Measurements from ENCODE around the gene MEFV.

MEFV gene

DNA sequence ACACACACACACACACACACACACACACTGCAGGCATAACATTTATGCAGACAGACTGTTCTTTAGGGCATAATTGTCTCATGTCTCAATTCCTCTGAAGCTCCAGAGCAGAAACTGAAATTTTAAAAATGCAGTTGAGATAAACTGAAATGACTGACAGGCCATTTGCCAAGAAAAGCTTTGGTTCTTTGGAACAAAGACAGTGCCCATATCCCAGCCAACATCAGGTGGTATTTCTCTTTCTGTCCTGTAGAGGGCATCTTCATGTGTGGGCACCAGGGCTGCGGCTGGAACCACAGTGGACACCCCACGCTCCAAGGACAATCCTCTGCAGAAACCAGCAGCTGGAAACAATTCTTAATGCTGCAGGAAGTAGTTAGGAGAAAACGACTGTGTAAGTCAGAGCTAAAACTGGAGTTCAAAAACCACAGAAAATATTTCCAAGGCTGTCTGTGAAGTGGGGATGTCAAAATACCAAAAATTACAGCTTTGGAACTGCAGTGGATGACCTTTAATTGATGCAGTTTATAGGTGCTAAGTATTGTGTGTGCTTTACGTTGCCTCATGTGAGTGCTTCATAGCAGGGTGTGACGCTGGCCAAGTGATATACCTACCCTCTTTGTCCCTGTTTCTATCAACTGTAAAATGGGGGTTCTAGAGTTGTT is 10.6 kb upstream of the MEFV start:
- peaks cover 4% of the 10 kb centered on the region; the same call in 1 of the 2 replicates for H3K27me3 ChIP-seq (ENCODE audit: insufficient read depth, low read length)
- H3K9me3 ChIP-seq (ENCODE audit: insufficient read depth, low read depth, low read length), result no peaks in the 10 kb centered on the region; the same call in 1 of the 2 replicates
- H3K4me3 ChIP-seq (ENCODE audit: low read length), result no peak overlapping the region
- no peaks in the 10 kb centered on the region for H3K4me1 ChIP-seq (ENCODE audit: insufficient read depth, low read length)
- no peaks in the 10 kb centered on the region for H3K36me3 ChIP-seq (ENCODE audit: insufficient read depth, low read depth, low read length)
- no peak overlapping the region for H3K9ac ChIP-seq (ENCODE audit: low read depth, low read length)
- no peak overlapping the region for H3K27ac ChIP-seq (ENCODE audit: low read length)

DNA sequence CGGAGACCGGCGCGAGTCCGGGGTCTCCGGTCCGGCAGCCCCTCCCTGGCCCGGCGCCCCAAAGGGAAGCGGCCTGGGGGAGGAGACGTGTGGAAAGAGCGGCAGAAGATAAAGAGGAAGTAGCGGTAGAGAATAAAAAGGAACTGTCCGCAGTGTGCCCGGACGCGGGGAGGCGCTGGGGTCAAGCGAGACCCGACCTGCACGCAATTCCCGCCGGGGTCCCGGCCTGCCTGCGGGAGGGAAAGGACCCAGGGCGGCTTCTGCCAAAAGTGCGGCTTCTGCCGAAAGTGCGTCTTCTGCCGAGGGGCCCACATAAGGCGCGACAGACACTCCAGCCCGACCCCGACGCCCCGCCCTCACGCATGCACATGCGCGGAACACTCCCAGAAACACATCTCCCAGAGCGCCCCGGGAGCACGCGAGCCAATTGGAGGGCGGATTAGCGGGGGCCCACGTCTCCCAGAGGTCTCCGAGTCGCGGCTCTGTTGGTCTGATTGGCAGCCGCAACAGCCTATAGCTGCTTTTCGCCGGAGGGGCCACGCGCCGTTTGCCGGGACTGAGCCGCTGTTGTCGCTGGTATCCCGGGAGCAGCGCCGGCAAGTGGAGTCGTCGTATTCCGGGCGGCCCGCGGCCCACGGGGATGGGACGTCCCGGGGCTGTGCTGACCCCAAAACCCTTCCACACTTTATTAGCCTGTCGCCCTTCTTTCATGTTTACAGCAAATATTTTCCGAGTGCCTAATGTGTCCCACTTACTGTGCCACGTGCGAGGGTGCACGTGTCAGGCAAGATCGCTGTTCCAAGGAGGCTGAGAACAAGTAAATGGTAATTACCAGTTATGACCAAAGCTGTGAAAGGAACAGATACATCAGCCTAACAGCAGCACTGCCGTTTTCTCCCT is 8.0 kb upstream of the MEFV start:
- H3K27ac ChIP-seq (ENCODE audit: low read length), result no peak overlapping the region
- H3K4me3 ChIP-seq (ENCODE audit: low read length), result 0 out of 2 replicates have a peak overlapping the region, but pooled peaks have one; percentile 29
- H3K27me3 ChIP-seq (ENCODE audit: insufficient read depth, low read length), result peaks cover 4% of the 10 kb centered on the region; the same call in 1 of the 2 replicates
- no peak overlapping the region for H3K9ac ChIP-seq (ENCODE audit: low read depth, low read length)
- H3K36me3 ChIP-seq (ENCODE audit: insufficient read depth, low read depth, low read length), result no peaks in the 10 kb centered on the region
- peaks cover 2% of the 10 kb centered on the region for H3K9me3 ChIP-seq (ENCODE audit: insufficient read depth, low read depth, low read length)
- no peaks in the 10 kb centered on the region for H3K4me1 ChIP-seq (ENCODE audit: insufficient read depth, low read length)

DNA sequence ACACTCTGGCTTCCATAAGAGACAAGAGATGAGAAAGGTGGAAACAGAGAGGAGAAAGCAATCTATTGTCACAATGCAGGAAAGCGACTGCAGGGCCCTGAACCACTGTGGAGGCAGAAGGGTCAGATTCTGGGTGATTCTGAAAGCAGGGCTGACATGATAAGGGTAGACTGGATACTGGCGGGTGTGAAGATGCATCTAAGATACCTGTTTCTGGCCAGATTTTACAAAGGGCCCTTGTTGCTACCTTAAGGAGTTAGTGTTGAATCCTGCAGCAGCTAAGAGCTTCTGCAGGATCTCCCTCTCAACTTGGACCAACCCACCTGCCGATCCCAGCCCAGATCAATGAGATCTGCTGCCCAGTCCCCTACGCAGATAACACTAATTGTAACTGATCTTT is 6.1 kb upstream of the MEFV start:
- Histone ChIP-seq H3K27ac (ENCODE audit: low read length) (no peak overlapping the region), H3K27me3 (ENCODE audit: insufficient read depth, low read length) (peaks cover 4% of the 10 kb centered on the region; the same call in 1 of the 2 replicates), H3K9ac (ENCODE audit: low read depth, low read length) (no peak overlapping the region), H3K4me3 (ENCODE audit: low read length) (no peak overlapping the region), H3K4me1 (ENCODE audit: insufficient read depth, low read length) (no peaks in the 10 kb centered on the region), H3K9me3 (ENCODE audit: insufficient read depth, low read depth, low read length) (peaks cover 12% of the 10 kb centered on the region), H3K36me3 (ENCODE audit: insufficient read depth, low read depth, low read length) (no peaks in the 10 kb centered on the region)

DNA sequence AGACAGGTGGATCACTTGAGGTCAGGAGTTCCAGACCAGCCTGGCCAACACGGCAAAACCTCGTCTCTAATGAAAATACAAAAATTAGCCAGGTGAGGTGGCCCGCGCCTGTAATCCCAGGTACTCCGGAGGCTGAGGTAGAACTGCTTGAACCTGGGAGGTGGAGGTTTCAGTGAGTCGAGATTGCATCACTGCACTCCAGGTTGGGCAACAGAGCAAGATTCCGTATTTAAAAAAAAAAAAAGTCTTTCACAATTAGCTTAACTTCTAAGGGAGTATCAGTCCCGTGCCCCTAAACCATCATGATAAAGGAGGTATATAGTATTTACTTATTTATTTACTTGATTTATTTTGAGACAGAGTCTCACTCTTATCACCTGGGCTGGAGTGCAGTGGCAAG is 3.4 kb upstream of the MEFV start:
- H3K9me3 ChIP-seq (ENCODE audit: insufficient read depth, low read depth, low read length), result peaks cover 19% of the 10 kb centered on the region
- peaks cover 2% of the 10 kb centered on the region; the same call in 1 of the 2 replicates for H3K27me3 ChIP-seq (ENCODE audit: insufficient read depth, low read length)
- H3K4me3 ChIP-seq (ENCODE audit: low read length), result no peak overlapping the region
- H3K27ac ChIP-seq (ENCODE audit: low read length), result no peak overlapping the region
- H3K9ac ChIP-seq (ENCODE audit: low read depth, low read length), result no peak overlapping the region
- H3K4me1 ChIP-seq (ENCODE audit: insufficient read depth, low read length), result no peaks in the 10 kb centered on the region
- H3K36me3 ChIP-seq (ENCODE audit: insufficient read depth, low read depth, low read length), result no peaks in the 10 kb centered on the region

DNA sequence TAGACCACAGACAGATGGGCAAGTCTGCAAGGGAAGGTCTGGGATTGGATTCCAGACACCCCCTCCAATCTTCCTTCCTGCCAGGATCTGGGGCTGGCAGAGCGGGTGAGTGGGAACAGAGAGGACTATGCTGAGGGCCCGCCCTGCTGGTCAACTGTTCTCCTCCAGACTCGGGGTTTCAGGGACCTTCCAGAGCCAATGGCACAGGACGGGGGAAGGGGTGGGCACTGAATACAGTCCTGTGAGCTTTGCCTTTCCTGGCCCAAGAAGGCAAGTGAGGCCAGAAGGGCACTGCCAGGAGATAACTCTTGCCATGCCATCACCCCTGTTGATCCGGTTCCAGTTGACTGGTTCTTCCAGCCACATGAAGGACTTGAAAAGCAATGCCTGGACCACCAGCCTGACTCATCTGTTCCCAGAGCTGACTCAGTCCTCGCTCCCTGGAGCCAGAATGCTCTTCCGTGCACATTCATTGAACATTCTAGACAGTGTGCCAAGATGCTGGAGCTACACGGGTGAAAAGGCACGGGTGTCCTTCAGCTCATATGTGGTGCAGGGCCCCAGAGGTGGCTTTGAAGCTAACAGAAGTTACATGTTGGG is 533 bp upstream of the MEFV start:
- no peak overlapping the region for H3K4me3 ChIP-seq (ENCODE audit: low read length)
- H3K27ac ChIP-seq (ENCODE audit: low read length), result no peak overlapping the region
- peaks cover 19% of the 10 kb centered on the region for H3K9me3 ChIP-seq (ENCODE audit: insufficient read depth, low read depth, low read length)
- no peaks in the 10 kb centered on the region for H3K4me1 ChIP-seq (ENCODE audit: insufficient read depth, low read length)
- no peak overlapping the region for H3K9ac ChIP-seq (ENCODE audit: low read depth, low read length)
- H3K27me3 ChIP-seq (ENCODE audit: insufficient read depth, low read length), result no peaks in the 10 kb centered on the region
- H3K36me3 ChIP-seq (ENCODE audit: insufficient read depth, low read depth, low read length), result no peaks in the 10 kb centered on the region

DNA sequence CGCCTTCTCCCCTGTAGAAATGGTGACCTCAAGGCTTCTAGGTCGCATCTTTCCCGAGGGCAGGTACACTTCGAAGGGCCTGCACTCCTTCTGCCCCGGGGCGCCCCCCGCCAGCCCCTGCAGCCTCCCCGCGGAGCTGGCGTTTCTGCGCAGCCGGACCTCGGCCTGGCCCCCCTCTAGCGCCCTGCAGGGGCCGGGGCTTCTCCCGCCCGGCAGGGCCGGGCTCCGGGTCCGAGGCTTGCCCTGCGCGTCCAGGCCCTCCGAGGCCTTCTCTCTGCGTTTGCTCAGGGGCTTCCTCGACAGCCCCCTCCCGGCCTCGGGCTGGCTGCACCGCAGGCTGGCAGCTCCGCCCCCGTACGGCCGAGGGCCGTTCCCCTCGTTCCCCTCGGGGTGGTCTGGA is 2.1 kb downstream of the MEFV start:
- Histone ChIP-seq H3K27me3 (ENCODE audit: insufficient read depth, low read length) (no peaks in the 10 kb centered on the region), H3K9ac (ENCODE audit: low read depth, low read length) (no peak overlapping the region)

DNA sequence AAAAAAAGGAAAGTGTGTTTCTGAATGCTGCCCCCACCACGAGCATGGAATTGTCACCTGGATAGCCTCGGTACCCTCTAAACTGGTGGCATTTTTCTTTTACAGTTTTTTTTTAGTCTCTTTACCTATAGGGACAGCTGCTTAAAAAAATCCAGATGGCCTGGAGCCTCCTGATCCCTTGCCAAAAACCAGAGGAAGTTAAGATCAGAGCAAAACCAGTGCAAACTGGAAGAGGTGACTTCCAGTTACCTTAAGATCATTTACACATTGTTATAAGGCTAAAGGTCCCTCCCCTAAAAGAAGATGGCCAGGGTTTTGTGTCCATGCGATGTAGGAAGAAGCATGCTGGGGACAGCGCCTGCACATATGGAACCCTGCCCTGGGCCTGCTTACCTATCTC is 3.5 kb downstream of the MEFV start:
- no peaks in the 10 kb centered on the region for H3K4me1 ChIP-seq (ENCODE audit: insufficient read depth, low read length)

More for the DNA sequence above, 2.1 kb downstream of the MEFV start:
- H3K27ac ChIP-seq (ENCODE audit: low read length), result no peak overlapping the region
- H3K4me1 ChIP-seq (ENCODE audit: insufficient read depth, low read length), result no peaks in the 10 kb centered on the region
- H3K36me3 ChIP-seq (ENCODE audit: insufficient read depth, low read depth, low read length), result no peaks in the 10 kb centered on the region
- no peak overlapping the region for H3K4me3 ChIP-seq (ENCODE audit: low read length)
- H3K9me3 ChIP-seq (ENCODE audit: insufficient read depth, low read depth, low read length), result peaks cover 16% of the 10 kb centered on the region

DNA sequence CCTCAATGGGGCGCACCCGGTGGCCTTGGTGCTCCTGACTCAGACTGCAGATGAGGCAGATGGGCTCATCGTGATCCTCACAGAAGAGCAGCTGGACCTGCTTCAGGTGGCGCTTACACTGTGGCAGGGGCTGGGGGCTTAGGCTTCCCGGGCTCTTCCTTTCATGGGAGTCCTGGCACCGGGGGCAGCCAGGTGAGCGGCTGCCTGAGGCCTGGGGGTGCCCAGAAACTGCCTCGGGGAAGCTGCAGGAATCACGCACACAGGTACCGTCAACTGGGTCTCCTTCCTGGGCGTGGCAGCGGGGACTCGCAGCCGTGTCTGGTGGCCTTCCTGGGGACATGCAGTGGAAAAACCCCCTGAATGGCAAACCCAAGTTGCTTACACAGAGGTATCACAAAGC is 7.0 kb downstream of the MEFV start:
- Histone ChIP-seq H3K36me3 (ENCODE audit: insufficient read depth, low read depth, low read length) (no peaks in the 10 kb centered on the region), H3K27me3 (ENCODE audit: insufficient read depth, low read length) (no peaks in the 10 kb centered on the region), H3K9ac (ENCODE audit: low read depth, low read length) (no peak overlapping the region), H3K4me1 (ENCODE audit: insufficient read depth, low read length) (no peaks in the 10 kb centered on the region), H3K4me3 (ENCODE audit: low read length) (no peak overlapping the region), H3K9me3 (ENCODE audit: insufficient read depth, low read depth, low read length) (peaks cover 17% of the 10 kb centered on the region), H3K27ac (ENCODE audit: low read length) (no peak overlapping the region)

More for the DNA sequence above, 3.5 kb downstream of the MEFV start:
- Histone ChIP-seq H3K36me3 (ENCODE audit: insufficient read depth, low read depth, low read length) (no peaks in the 10 kb centered on the region), H3K9ac (ENCODE audit: low read depth, low read length) (no peak overlapping the region), H3K9me3 (ENCODE audit: insufficient read depth, low read depth, low read length) (peaks cover 9% of the 10 kb centered on the region), H3K27me3 (ENCODE audit: insufficient read depth, low read length) (no peaks in the 10 kb centered on the region), H3K27ac (ENCODE audit: low read length) (no peak overlapping the region), H3K4me3 (ENCODE audit: low read length) (no peak overlapping the region)

DNA sequence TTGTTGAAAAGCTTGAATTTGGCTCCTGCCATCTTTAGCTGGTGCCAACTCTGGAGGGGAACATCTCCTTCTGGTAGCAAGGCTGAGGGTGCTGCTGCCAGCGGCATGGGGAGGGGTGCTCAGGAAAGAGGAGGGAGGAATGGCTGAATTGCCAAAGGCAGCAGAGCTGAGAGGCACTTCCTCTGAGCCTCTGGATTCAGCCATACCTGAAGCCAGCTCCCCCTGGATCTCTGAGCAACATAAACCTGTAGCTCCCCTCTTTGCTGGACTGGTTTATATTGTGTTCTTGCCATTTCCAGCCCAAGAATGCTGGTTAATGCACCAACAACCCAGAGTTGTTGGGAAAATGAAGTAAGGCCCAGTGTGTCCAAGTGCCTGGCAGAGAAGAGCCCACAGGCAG is 7.4 kb downstream of the MEFV start:
- Histone ChIP-seq H3K36me3 (ENCODE audit: insufficient read depth, low read depth, low read length) (no peaks in the 10 kb centered on the region), H3K9ac (ENCODE audit: low read depth, low read length) (no peak overlapping the region), H3K9me3 (ENCODE audit: insufficient read depth, low read depth, low read length) (peaks cover 21% of the 10 kb centered on the region), H3K4me3 (ENCODE audit: low read length) (no peak overlapping the region), H3K27me3 (ENCODE audit: insufficient read depth, low read length) (no peaks in the 10 kb centered on the region), H3K27ac (ENCODE audit: low read length) (no peak overlapping the region), H3K4me1 (ENCODE audit: insufficient read depth, low read length) (no peaks in the 10 kb centered on the region)

DNA sequence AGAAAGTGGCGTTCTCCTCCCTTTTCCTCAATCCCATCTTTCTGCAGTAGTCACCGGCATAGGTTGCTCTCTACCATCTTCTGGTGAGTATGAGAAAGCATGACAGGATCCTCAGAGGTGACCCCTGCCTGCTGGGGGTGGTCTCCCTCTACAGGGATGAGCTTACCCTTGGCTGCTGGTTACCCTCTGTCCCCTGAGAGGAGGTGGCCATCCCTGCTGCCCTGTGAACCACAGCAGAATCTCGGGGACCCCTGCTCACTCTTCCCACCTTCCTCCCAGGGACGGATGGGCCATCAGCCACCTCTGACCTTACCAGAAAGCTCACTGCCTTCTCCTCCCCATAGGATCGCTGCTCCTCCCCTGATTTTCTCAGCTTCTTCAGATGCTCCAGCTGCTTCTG is 7.8 kb downstream of the MEFV start:
- Histone ChIP-seq H3K4me3 (ENCODE audit: low read length) (no peak overlapping the region), H3K27ac (ENCODE audit: low read length) (no peak overlapping the region), H3K27me3 (ENCODE audit: insufficient read depth, low read length) (no peaks in the 10 kb centered on the region), H3K36me3 (ENCODE audit: insufficient read depth, low read depth, low read length) (no peaks in the 10 kb centered on the region), H3K4me1 (ENCODE audit: insufficient read depth, low read length) (no peaks in the 10 kb centered on the region), H3K9me3 (ENCODE audit: insufficient read depth, low read depth, low read length) (peaks cover 24% of the 10 kb centered on the region), H3K9ac (ENCODE audit: low read depth, low read length) (no peak overlapping the region)

DNA sequence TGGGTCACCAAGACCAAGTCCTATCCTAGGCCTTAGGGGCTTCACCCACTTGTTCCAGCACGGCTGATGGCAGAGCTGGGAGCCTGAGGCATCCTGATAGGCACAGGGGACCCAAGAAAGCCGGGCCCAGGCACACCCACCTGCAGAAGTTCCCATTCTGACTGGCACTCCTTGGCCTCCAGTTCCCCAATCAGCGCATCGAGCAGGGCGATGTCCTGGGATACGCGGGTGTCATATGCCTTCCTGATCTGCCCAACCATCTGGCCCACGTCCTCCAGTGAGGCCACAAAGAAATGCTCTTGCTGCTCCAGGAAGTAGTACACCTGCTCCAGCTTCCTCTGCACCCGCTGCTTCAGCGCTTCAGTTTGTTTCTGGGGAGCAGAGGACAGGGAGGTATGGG is 9.6 kb downstream of the MEFV start:
- Histone ChIP-seq H3K4me1 (ENCODE audit: insufficient read depth, low read length) (no peaks in the 10 kb centered on the region), H3K36me3 (ENCODE audit: insufficient read depth, low read depth, low read length) (no peaks in the 10 kb centered on the region), H3K4me3 (ENCODE audit: low read length) (no peak overlapping the region), H3K27me3 (ENCODE audit: insufficient read depth, low read length) (no peaks in the 10 kb centered on the region), H3K9ac (ENCODE audit: low read depth, low read length) (no peak overlapping the region), H3K27ac (ENCODE audit: low read length) (no peak overlapping the region), H3K9me3 (ENCODE audit: insufficient read depth, low read depth, low read length) (peaks cover 24% of the 10 kb centered on the region; the same call in 1 of the 2 replicates)

Measured in iPS-20b (cell line).